Suprapubic skin (tissue), 4 donors: ENCODE data around the gene RTBDN.

Experiments used
- EP300 ChIP-seq: sonication (generic); formaldehyde crosslinking; IDR thresholded peaks from one replicate; pipeline ENCODE4 v1.6.1; 2017; ENCODE audit warnings: antibody characterized with exemption
- POLR2A ChIP-seq, 2 donors: fragments of 450-650 bp; IDR thresholded peaks; one replicate each; pipeline ENCODE4 v1.6.1; 2017; ENCODE audit warnings: antibody characterized with exemption in 2 of 2, mild to moderate bottlenecking in 2 of 2, moderate library complexity in 2 of 2
- POLR2AphosphoS5 ChIP-seq, 3 donors: sonication (generic); formaldehyde crosslinking; IDR thresholded peaks; one replicate each; pipeline ENCODE4 v1.6.1; 2017; ENCODE audit warnings: antibody characterized with exemption in 3 of 3
- TF ChIP-seq, protein P1 (sequence below), 2 donors: fragments of 200-600 bp in 1 of 2; fragments of 450-650 bp in 1 of 2; sonication (generic) in 1 of 2; IDR thresholded peaks; one replicate each; pipeline ENCODE4 v1.5.1; 2016 to 2019; ENCODE audit warnings: antibody characterized with exemption in 2 of 2, mild to moderate bottlenecking in 1 of 2, moderate library complexity in 1 of 2

- TF ChIP-seq POLR2A (IDR thresholded peaks at IDR 0.05), result peak in 1 of 2 donors; percentile 16
- TF ChIP-seq, protein P1, sequence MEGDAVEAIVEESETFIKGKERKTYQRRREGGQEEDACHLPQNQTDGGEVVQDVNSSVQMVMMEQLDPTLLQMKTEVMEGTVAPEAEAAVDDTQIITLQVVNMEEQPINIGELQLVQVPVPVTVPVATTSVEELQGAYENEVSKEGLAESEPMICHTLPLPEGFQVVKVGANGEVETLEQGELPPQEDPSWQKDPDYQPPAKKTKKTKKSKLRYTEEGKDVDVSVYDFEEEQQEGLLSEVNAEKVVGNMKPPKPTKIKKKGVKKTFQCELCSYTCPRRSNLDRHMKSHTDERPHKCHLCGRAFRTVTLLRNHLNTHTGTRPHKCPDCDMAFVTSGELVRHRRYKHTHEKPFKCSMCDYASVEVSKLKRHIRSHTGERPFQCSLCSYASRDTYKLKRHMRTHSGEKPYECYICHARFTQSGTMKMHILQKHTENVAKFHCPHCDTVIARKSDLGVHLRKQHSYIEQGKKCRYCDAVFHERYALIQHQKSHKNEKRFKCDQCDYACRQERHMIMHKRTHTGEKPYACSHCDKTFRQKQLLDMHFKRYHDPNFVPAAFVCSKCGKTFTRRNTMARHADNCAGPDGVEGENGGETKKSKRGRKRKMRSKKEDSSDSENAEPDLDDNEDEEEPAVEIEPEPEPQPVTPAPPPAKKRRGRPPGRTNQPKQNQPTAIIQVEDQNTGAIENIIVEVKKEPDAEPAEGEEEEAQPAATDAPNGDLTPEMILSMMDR (IDR thresholded peaks at IDR 0.05), result no peak
- TF ChIP-seq POLR2AphosphoS5 (IDR thresholded peaks at IDR 0.05), result no peak
- TF ChIP-seq EP300, result no peak
Measured at GRCh38 chr19:12789098-12789903, 45.1 kb downstream of the RTBDN start.
